K562 (cell line): ENCODE measurements around the gene IQUB. TPM values are rescaled to one million over a fixed set of nuclear protein-coding genes. Genes with fewer than 3 reads are reported as not detected.

Experiments
- ATAC-seq: fragments of 200-7000 bp; cut with Tn5 transposase; 3 replicates; pipeline ENCODE4 v1.9.1; 2020; ENCODE audit warnings: moderate library complexity
- BruUV-seq: library from RNA; stranded (reverse); fragments of 400-500 nt; replicated peaks from 2 replicates; lab custom pipeline; 2021; lab: Mats Ljungman, UMichigan
- CTCF ChIA-PET: fragments of 300-600 bp; formaldehyde crosslinking; extraction: SDS; loops from one replicate; lab custom pipeline; 2021; ENCODE audit warnings: low intra/inter-chr PET ratio; lab: Yijun Ruan, JAX
- POLR2A ChIA-PET: fragments of 300-600, 350-650 bp; sonication (Branson Sonifier 250); formaldehyde crosslinking; extraction: SDS; loops from one replicate; lab custom pipeline; 2021; ENCODE audit warnings: antibody characterized with exemption, inconsistent platforms; lab: Yijun Ruan, JAX
- DNase-seq, 4 experiments: peaks; one replicate each; pipeline versions ENCODE4 v3.0.0 to v3.0.0-alpha.2; 2011 to 2018; ENCODE audit warnings: low spot score in 3 of 4, mixed read lengths in 3 of 4; ENCODE audit errors: extremely low read depth in 1 of 4
- FAIRE-seq: peaks from 2 replicates; lab custom pipeline; 2011; peaks lifted over from hg19 to GRCh38; lab: Jason Lieb, UNC
- H2AFZ ChIP-seq: 2 replicates; pipeline ENCODE4 v1.6.0; 2011; ENCODE audit warnings: low read depth, low read length, control low read depth, inconsistent platforms
- H3K27ac ChIP-seq: fragments of 200-600 bp; 3 replicates; pipeline ENCODE4 v1.8.0; 2011; ENCODE audit warnings: low read depth, mild to moderate bottlenecking, control low read depth, inconsistent platforms, low read length, moderate library complexity, mixed read lengths; ENCODE audit errors: extremely low read depth
- H3K27me3 ChIP-seq, 2 experiments: fragments of 300-600 bp in 1 of 2; 2 replicates in 1 of 2; 3 replicates in 1 of 2; pipeline versions ENCODE4 v1.6.0 to v1.8.0; 2011; ENCODE audit warnings: inconsistent platforms in 2 of 2, low read length in 2 of 2, mild to moderate bottlenecking in 1 of 2, mixed read lengths in 1 of 2, moderate library complexity in 1 of 2; ENCODE audit not compliant: control insufficient read depth in 2 of 2, insufficient read depth in 2 of 2
- H3K36me3 ChIP-seq: fragments of 300-600 bp; 3 replicates; pipeline ENCODE4 v1.8.0; 2011; ENCODE audit warnings: mild to moderate bottlenecking, low read length, inconsistent platforms; ENCODE audit not compliant: control insufficient read depth, insufficient read depth
- H3K4me1 ChIP-seq, 2 experiments: fragments of 200-600 bp in 1 of 2; replicated peaks in 1 of 2; 2 replicates in 1 of 2; 3 replicates in 1 of 2; pipeline versions ENCODE4 v1.5.1 to v1.8.0; 2011; ENCODE audit warnings: inconsistent platforms in 2 of 2, low read length in 2 of 2, mild to moderate bottlenecking in 1 of 2, mixed read lengths in 1 of 2, moderate library complexity in 1 of 2; ENCODE audit not compliant: control insufficient read depth in 2 of 2, insufficient read depth in 2 of 2
- H3K4me2 ChIP-seq: 2 replicates; pipeline ENCODE4 v1.6.1; 2011; ENCODE audit warnings: low read length, control low read depth, inconsistent platforms, mixed read lengths; ENCODE audit not compliant: insufficient read depth
- H3K4me3 ChIP-seq: fragments of 200-600 bp; sonication (generic), shearing (Covaris generic); 2 replicates; pipeline ENCODE4 v1.5.1; 2016; ENCODE audit warnings: control low read depth, inconsistent platforms
- H3K79me2 ChIP-seq: fragments of 200-600 bp; 3 replicates; pipeline ENCODE4 v1.8.0; 2011; ENCODE audit warnings: low read length, inconsistent platforms; ENCODE audit not compliant: control insufficient read depth, insufficient read depth
- H3K9ac ChIP-seq, 2 experiments: 2 replicates each; pipeline versions ENCODE4 v1.6.0 to v1.6.1; 2011; ENCODE audit warnings: low read depth in 2 of 2, low read length in 2 of 2, control low read depth in 1 of 2, inconsistent platforms in 1 of 2, mild to moderate bottlenecking in 1 of 2, mixed read lengths in 1 of 2; ENCODE audit not compliant: insufficient read depth in 1 of 2
- H3K9me1 ChIP-seq: one replicate; pipeline ENCODE4 v1.6.0; 2011; ENCODE audit warnings: inconsistent platforms, mild to moderate bottlenecking, low read length, moderate library complexity; ENCODE audit not compliant: control insufficient read depth, insufficient read depth
- H3K9me3 ChIP-seq: replicated peaks from 2 replicates; pipeline ENCODE4 v1.5.1; 2011; ENCODE audit warnings: low read depth, low read length, inconsistent platforms; ENCODE audit not compliant: control insufficient read depth, insufficient read depth
- H4K20me1 ChIP-seq: replicated peaks from 2 replicates; pipeline ENCODE4 v1.6.1; 2011; ENCODE audit warnings: low read length, inconsistent platforms, mixed read lengths; ENCODE audit not compliant: control insufficient read depth, insufficient read depth
- ARID1B ChIP-seq: fragments of 450-650 bp; IDR thresholded peaks from 2 replicates; pipeline ENCODE4 v1.6.1; 2016; ENCODE audit warnings: antibody characterized with exemption, mild to moderate bottlenecking, inconsistent platforms
- C11orf30 ChIP-seq: fragments of 450-650 bp; IDR thresholded peaks from 2 replicates; pipeline ENCODE4 v1.6.1; 2016; ENCODE audit warnings: low read depth, mild to moderate bottlenecking
- CBFA2T2 ChIP-seq: fragments of 450-650 bp; conservative IDR thresholded peaks from 2 replicates; pipeline ENCODE4 v1.6.1; 2017; ENCODE audit warnings: mild to moderate bottlenecking
- FOXA1 ChIP-seq: fragments of 450-650 bp; IDR thresholded peaks from 2 replicates; pipeline ENCODE4 v1.6.1; 2016; ENCODE audit warnings: mild to moderate bottlenecking, borderline replicate concordance
- GABPB2 ChIP-seq: fragments of 250-450 bp; sonication (Bioruptor Pico); conservative IDR thresholded peaks from 2 replicates; pipeline ENCODE4 v1.5.1; 2021; ENCODE audit warnings: mild to moderate bottlenecking
- ILF3 ChIP-seq: fragments of 450-650 bp; IDR thresholded peaks from 2 replicates; pipeline ENCODE4 v1.6.1; 2018; ENCODE audit warnings: antibody characterized with exemption, mild to moderate bottlenecking, moderate library complexity, borderline replicate concordance
- MYNN ChIP-seq, 2 experiments: sonication (generic); formaldehyde crosslinking in 1 of 2; IDR thresholded peaks; 2 replicates each; pipeline versions ENCODE4 v1.5.0 to v1.6.1; 2016 to 2020; ENCODE audit warnings: antibody characterized with exemption in 1 of 2, missing genetic modification reagents in 1 of 2
- OTX1 ChIP-seq: fragments of 450-650 bp; formaldehyde crosslinking; IDR thresholded peaks from 2 replicates; pipeline ENCODE4 v1.4.0; 2022; ENCODE audit warnings: mild to moderate bottlenecking
- PML ChIP-seq: IDR thresholded peaks from 2 replicates; pipeline ENCODE4 v1.6.1; 2012; ENCODE audit warnings: low read length, inconsistent platforms
- SRSF1 ChIP-seq: fragments of 200-400 bp; formaldehyde crosslinking; IDR thresholded peaks from 2 replicates; pipeline ENCODE4 v1.6.1; 2017; ENCODE audit warnings: mild to moderate bottlenecking, low read depth, low read length, moderate library complexity
- TAF7 ChIP-seq: fragments of 450-650 bp; IDR thresholded peaks from 2 replicates; pipeline ENCODE4 v1.6.1; 2016; ENCODE audit warnings: missing genetic modification characterization, missing compliant biosample characterization
- THRB ChIP-seq: fragments of 450-650 bp; formaldehyde crosslinking; conservative IDR thresholded peaks from 2 replicates; pipeline ENCODE4 v1.4.0; 2022; ENCODE audit warnings: mild to moderate bottlenecking, missing genetic modification characterization
- USF1 ChIP-seq: sonication (generic); formaldehyde crosslinking; IDR thresholded peaks from 2 replicates; pipeline ENCODE4 v1.9.0; 2022; ENCODE audit warnings: mild to moderate bottlenecking, missing genetic modification reagents
- XRCC4 ChIP-seq: IDR thresholded peaks from one replicate; pipeline ENCODE4 v1.6.1; 2011; ENCODE audit not compliant: insufficient read depth, insufficient read length; ENCODE audit errors: extremely low read depth
- ZNF316 ChIP-seq: fragments of 450-650 bp; IDR thresholded peaks from 2 replicates; pipeline ENCODE4 v1.6.1; 2016
- ZNF785 ChIP-seq: fragments of 250-450 bp; sonication (Bioruptor Pico); IDR thresholded peaks from 2 replicates; pipeline ENCODE4 v1.4.0; 2020; ENCODE audit warnings: mild to moderate bottlenecking
- WGBS: fragments of 100-300 bp; shearing (Covaris generic); methylation state at CpG from one replicate; pipeline ENCODE4 v1.1.6; 2016; ENCODE audit warnings: low coverage, mixed read lengths; ENCODE audit not compliant: insufficient coverage; ENCODE audit errors: missing lambda C conversion rate; 5-methylcytosine and 5-hydroxymethylcytosine counted together
- in situ Hi-C: fragments of 300-500 bp; cut with MboI; formaldehyde crosslinking; loops from 4 replicates; pipeline ENCODE4 v1.15.0; 2018; ENCODE audit warnings: inconsistent platforms, mixed read lengths
- intact Hi-C: fragments of 100-400 bp; cut with micrococcal nuclease; formaldehyde crosslinking; loops from 2 replicates; pipeline ENCODE4 v1.14.2; 2022
- polyA plus RNA-seq, 8 experiments: library from polyadenylated mRNA; depleted of rRNA in 4 of 8; stranded (reverse) in 5 of 8; unstranded in 3 of 8; fragments of >200 nt; fragmentation: Nextera tagmentation in 2 of 8; fragmentation: Illumina TruSeq in 1 of 8; extraction: Ambion mirVana in 2 of 8; extraction: Trizol in 1 of 8; gene quantifications; 2 replicates each; pipeline versions ENCODE4 v1.2.1 to v1.2.3, GENCODE V29; 2011 to 2014; ENCODE audit warnings: inconsistent platforms in 1 of 8, missing spikeins in 1 of 8
- total RNA-seq, 7 experiments: library from RNA; depleted of rRNA in 6 of 7; stranded (reverse); fragments of >200 nt in 6 of 7; fragmentation: Illumina TruSeq in 2 of 7; extraction: Trizol in 2 of 7; gene quantifications; 2 replicates each; pipeline versions ENCODE4 v1.2.1 to v1.2.3, GENCODE V29; 2011 to 2021; ENCODE audit warnings: low replicate concordance in 1 of 7

The IQUB gene
- total and polyA plus RNA-seq, 9 of the 15 experiments (the other 6 are each of a cell fraction or from before 2014, with no cell fraction given) = 0.62 to 2.6 (median 1.4) TPM

GRCh38 chr7:123472750-123473445 lies 61.5 kb downstream of the IQUB start:
- DNase-seq (no peak), ATAC-seq (no peak; the same call in 2 of the 3 replicates), FAIRE-seq (no peak)
- Histone ChIP-seq H4K20me1 (no peaks in the 10 kb centered on the region), H3K79me2 (no peaks in the 10 kb centered on the region), H2AFZ (no peak overlapping the region), H3K9ac (no peak overlapping the region), H3K9me3 (no peaks in the 10 kb centered on the region), H3K4me1 (no peaks in the 10 kb centered on the region; a peak in 1 of 5 replicates), H3K36me3 (no peaks in the 10 kb centered on the region), H3K27ac (no peak overlapping the region), H3K9me1 (no peaks in the 10 kb centered on the region), H3K4me3 (no peak overlapping the region), H3K27me3 (no peaks in the 10 kb centered on the region), H3K4me2 (no peak overlapping the region)
- WGBS = 0% methylated on average over 2 of the region's 2 CpGs
- ChIA-PET POLR2A (interaction anchor here (0.6 kb wide), 1 partner anchor 12 kb away, joined by 3 read pairs; no protein-coding TSS in a partner anchor), CTCF (no interaction called here)
- intact Hi-C loops = no loop called here
- no TSS peak for BruUV-seq
- no peak for TF ChIP-seq CBFA2T2
- TF ChIP-seq USF1 (CRISPR knock-in tag) = no peak
- TF ChIP-seq ZNF316 = peak; percentile 39
- no peak for TF ChIP-seq THRB (CRISPR knock-in tag)
- TF ChIP-seq ZNF785 = no peak
- TF ChIP-seq FOXA1 = no peak
- TF ChIP-seq ILF3 = no peak
- TF ChIP-seq XRCC4 = no peak
- no peak for TF ChIP-seq SRSF1
- TF ChIP-seq ARID1B = no peak
- no peak for TF ChIP-seq OTX1 (CRISPR knock-in tag)
- TF ChIP-seq MYNN (IDR thresholded peaks at IDR 0.05) = no peak
- TF ChIP-seq MYNN (CRISPR knock-in tag; IDR thresholded peaks at IDR 0.05) = no peak
- TF ChIP-seq GABPB2 = no peak
- no peak for TF ChIP-seq PML
- TF ChIP-seq TAF7 (tag) = no peak
- peak; percentile 44 for TF ChIP-seq C11orf30
- in situ Hi-C loops = no loop called here
